Measurements from ENCODE around the gene TRIM41. TPM values are rescaled to one million over a fixed set of nuclear protein-coding genes. Genes with fewer than 3 reads are reported as not detected.
"Not testable (repeated sequence)": the region's sequence is repeated elsewhere in the genome, so short reads cannot be mapped to it uniquely, and the experiment has no call there.

Gene TRIM41
- total RNA-seq, 1 donor from 2014 or later, result 31.8 TPM

GRCh38 chr5:181282874-181283273 lies 59.8 kb downstream of the TRIM41 start:
- no peak overlapping the region for H3K27ac Mint-ChIP-seq
- no peaks in the 10 kb centered on the region for H3K36me3 Mint-ChIP-seq (ENCODE audit: low read depth)
- no peaks in the 10 kb centered on the region for H3K4me1 Mint-ChIP-seq (ENCODE audit: low read depth)
- DNase-seq (ENCODE audit: low spot score), result no peak
- no peak overlapping the region for H3K4me3 Mint-ChIP-seq
- intact Hi-C loops (cut with micrococcal nuclease), result no loop called here
- peaks cover 1% of the 10 kb centered on the region for H3K27me3 Mint-ChIP-seq (ENCODE audit: insufficient read depth)
- H3K9me3 Mint-ChIP-seq, result no peaks in the 10 kb centered on the region

DNA sequence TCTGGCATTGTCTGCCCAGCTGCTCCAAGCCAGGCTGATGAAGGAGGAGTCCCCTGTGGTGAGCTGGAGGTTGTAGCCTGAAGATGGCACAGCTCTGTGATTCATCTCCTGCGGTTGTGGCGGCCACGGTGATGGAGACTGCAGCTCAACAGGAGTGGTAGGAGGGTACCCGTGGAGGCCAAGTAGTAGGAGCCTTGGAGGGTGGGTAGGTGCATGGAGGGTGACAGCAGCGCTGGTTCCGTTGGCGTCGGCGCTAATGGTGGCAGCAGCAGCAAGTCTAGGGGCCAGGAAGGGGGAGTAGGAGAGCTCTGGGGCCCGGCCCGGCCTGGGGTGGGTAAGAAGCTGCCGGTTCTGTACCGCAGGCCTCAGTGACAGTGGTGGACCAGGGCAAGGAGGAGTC lies 60.3 kb downstream of the TRIM41 start:
- Mint-ChIP-seq H3K36me3 (ENCODE audit: low read depth) (no peaks in the 10 kb centered on the region), H3K27ac (no peak overlapping the region), H3K4me1 (ENCODE audit: low read depth) (no peaks in the 10 kb centered on the region), H3K27me3 (ENCODE audit: insufficient read depth) (peaks cover 1% of the 10 kb centered on the region), H3K9me3 (no peaks in the 10 kb centered on the region), H3K4me3 (no peak overlapping the region)
- intact Hi-C loops (cut with micrococcal nuclease), result no loop called here
- DNase-seq (ENCODE audit: low spot score), result no peak

DNA sequence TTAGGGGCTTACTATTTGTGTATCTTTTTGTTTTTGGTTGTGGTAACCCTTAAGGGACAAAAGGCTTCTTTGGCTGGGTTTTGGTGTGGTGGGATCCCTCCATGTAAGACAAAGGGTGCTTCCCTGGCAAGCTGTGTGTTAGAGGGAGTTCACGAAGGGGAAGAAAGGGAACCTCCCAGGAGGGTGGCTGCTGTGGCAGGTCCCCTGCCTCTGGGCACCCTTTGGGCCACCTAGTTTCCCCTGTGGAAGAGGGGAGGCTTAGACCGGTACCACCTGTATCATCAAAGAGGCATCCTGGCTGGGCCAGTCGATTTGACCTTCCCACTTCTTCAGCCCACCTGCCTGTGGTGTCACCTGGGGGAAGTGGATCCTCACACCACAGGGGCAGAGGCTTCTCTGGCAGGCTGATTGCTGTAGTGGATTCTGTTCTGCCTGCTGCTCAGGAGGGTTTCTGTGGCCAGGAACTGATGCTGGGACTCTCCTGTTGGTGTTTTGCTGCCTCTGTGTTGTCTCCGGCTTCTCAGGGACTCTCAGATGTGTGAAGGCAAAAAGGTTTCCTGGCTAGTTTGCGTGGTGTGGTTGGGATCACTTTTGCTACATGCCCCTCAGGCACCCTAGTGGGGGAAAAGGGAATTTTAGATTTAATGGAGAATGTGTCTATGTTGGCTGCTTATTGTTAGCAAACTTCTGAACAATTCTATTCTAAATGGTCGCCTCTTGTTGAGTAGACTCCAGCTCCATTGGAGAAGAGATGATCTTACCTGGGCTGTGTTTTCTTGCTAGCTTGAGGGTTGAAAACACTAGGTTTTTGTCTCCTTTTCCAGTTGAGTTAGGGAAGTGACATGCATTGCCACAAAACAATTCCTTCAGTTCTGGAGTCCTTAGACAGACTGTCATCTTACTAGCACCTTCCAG lies 61.0 kb downstream of the TRIM41 start:
- H3K36me3 Mint-ChIP-seq (ENCODE audit: low read depth); H3K4me1 Mint-ChIP-seq (ENCODE audit: low read depth); DNase-seq (ENCODE audit: low spot score); H3K27me3 Mint-ChIP-seq (ENCODE audit: insufficient read depth); H3K27ac Mint-ChIP-seq; H3K9me3 Mint-ChIP-seq; H3K4me3 Mint-ChIP-seq; intact Hi-C loops (cut with micrococcal nuclease): not testable (repeated sequence)

Other genes starting within 250 kb of the TRIM41 start
- gene BTNL3, start 234.4 kb upstream of the TRIM41 start, total RNA-seq, result not detected in 2 replicates
- not detected in 2 replicates for gene BTNL9, start 183.0 kb upstream of the TRIM41 start, total RNA-seq
- not detected in 2 replicates for gene OR2V1, start 92.1 kb upstream of the TRIM41 start, total RNA-seq
- not detected in 2 replicates for gene OR2V2, start 75.7 kb upstream of the TRIM41 start, total RNA-seq
- 1.5 and 1.8 TPM in 2 replicates for gene TRIM7, start 18.1 kb upstream of the TRIM41 start, total RNA-seq
- gene RACK1, start 20.6 kb downstream of the TRIM41 start, total RNA-seq, result 2,098 and 2,121 TPM in 2 replicates
- 15.3 and 17.1 TPM in 2 replicates for gene TRIM52, start 37.9 kb downstream of the TRIM41 start, total RNA-seq
- not detected in 2 replicates for gene OR4F3, start 144.0 kb downstream of the TRIM41 start, total RNA-seq